Osteoblast (primary cell): ENCODE measurements around the gene PRSS8. TPM values are rescaled to one million over a fixed set of nuclear protein-coding genes. Genes with fewer than 3 reads are reported as not detected.
A peak's percentile ranks its signal among the peaks of the same experiment; 100 is the strongest.

Experiments used
- DNase-seq: peaks from one replicate; pipeline ENCODE4 v3.0.0; 2011; ENCODE audit warnings: low spot score, mixed read lengths; ENCODE audit not compliant: insufficient read length; ENCODE audit errors: missing footprints
- H2AFZ ChIP-seq: 2 replicates; pipeline ENCODE4 v1.6.0; 2011; ENCODE audit warnings: mild to moderate bottlenecking, low read length
- H3K27ac ChIP-seq: 2 replicates; pipeline ENCODE4 v1.5.1; 2011; ENCODE audit warnings: mild to moderate bottlenecking, low read depth, low read length, moderate library complexity
- H3K27me3 ChIP-seq: 2 replicates; pipeline ENCODE4 v1.6.0; 2012; ENCODE audit warnings: mild to moderate bottlenecking, control low read depth, inconsistent platforms, low read length, moderate library complexity; ENCODE audit not compliant: insufficient read depth
- H3K36me3 ChIP-seq: 2 replicates; pipeline ENCODE4 v1.5.1; 2011; ENCODE audit warnings: mild to moderate bottlenecking, low read length, control low read depth, moderate library complexity; ENCODE audit not compliant: insufficient read depth
- H3K4me1 ChIP-seq: 2 replicates; pipeline ENCODE4 v1.5.1; 2011; ENCODE audit warnings: mild to moderate bottlenecking, low read length, control low read depth, moderate library complexity; ENCODE audit not compliant: insufficient read depth
- H3K4me2 ChIP-seq: 2 replicates; pipeline ENCODE4 v1.6.0; 2011; ENCODE audit warnings: mild to moderate bottlenecking, low read length; ENCODE audit not compliant: insufficient read depth
- H3K4me3 ChIP-seq: fragments of 200-600 bp; sonication (generic); 3 replicates; pipeline ENCODE4 v1.5.1; 2012; ENCODE audit warnings: mild to moderate bottlenecking, low read length, inconsistent platforms; ENCODE audit not compliant: insufficient read depth
- H3K79me2 ChIP-seq: 2 replicates; pipeline ENCODE4 v1.6.0; 2012; ENCODE audit warnings: mild to moderate bottlenecking, low read length, control low read depth, inconsistent platforms; ENCODE audit not compliant: insufficient read depth
- H3K9me3 ChIP-seq: 2 replicates; pipeline ENCODE4 v1.5.1; 2011; ENCODE audit warnings: low read depth, low read length, control low read depth
- H4K20me1 ChIP-seq: 2 replicates; pipeline ENCODE4 v1.6.0; 2012; ENCODE audit warnings: mild to moderate bottlenecking, low read length, control low read depth; ENCODE audit not compliant: insufficient read depth
- total RNA-seq: library from RNA; depleted of rRNA; stranded (reverse); fragments of >200 nt; gene quantifications from 2 replicates; pipeline ENCODE4 v1.2.3, GENCODE V29; 2012
- TF ChIP-seq, protein P1 (sequence below): IDR thresholded peaks from 2 replicates; pipeline ENCODE4 v1.5.1; 2011; ENCODE audit warnings: mild to moderate bottlenecking, low read depth, low read length, moderate library complexity; ENCODE audit errors: extremely low read depth

The PRSS8 gene
- total RNA-seq, 1 donor: not detected

DNA sequence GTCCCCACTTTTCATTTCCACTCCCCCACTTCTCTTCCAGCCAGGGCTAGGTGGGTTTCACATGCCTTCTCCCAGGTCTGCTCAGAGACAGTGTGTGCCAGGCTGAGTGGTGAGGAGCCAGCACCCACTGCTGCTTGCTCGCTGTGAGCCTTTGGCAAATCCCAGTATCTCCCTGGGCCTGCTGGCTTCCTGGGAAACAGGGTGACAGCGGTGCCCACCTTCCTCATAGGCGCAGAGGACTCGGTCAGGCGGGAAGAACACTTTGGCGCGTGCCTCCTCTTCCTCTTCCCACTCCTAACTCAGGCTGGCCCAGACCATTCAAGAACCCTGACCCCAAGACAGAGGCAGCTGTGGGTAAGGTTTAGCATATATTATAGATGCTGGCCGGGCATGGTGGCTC lies 46.3 kb downstream of the PRSS8 start:
- Histone ChIP-seq H3K79me2 (peaks cover 53% of the 10 kb centered on the region), H3K27me3 (no peaks in the 10 kb centered on the region), H3K36me3 (peaks cover 26% of the 10 kb centered on the region), H4K20me1 (peaks cover 6% of the 10 kb centered on the region), H3K9me3 (no peaks in the 10 kb centered on the region), H3K4me3 (no peak overlapping the region), H3K4me2 (no peak overlapping the region), H3K27ac (no peak overlapping the region), H2AFZ (no peak overlapping the region), H3K4me1 (peaks cover 24% of the 10 kb centered on the region)
- TF ChIP-seq, protein P1, sequence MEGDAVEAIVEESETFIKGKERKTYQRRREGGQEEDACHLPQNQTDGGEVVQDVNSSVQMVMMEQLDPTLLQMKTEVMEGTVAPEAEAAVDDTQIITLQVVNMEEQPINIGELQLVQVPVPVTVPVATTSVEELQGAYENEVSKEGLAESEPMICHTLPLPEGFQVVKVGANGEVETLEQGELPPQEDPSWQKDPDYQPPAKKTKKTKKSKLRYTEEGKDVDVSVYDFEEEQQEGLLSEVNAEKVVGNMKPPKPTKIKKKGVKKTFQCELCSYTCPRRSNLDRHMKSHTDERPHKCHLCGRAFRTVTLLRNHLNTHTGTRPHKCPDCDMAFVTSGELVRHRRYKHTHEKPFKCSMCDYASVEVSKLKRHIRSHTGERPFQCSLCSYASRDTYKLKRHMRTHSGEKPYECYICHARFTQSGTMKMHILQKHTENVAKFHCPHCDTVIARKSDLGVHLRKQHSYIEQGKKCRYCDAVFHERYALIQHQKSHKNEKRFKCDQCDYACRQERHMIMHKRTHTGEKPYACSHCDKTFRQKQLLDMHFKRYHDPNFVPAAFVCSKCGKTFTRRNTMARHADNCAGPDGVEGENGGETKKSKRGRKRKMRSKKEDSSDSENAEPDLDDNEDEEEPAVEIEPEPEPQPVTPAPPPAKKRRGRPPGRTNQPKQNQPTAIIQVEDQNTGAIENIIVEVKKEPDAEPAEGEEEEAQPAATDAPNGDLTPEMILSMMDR: no peak
- peak; percentile 79 for DNase-seq

DNA sequence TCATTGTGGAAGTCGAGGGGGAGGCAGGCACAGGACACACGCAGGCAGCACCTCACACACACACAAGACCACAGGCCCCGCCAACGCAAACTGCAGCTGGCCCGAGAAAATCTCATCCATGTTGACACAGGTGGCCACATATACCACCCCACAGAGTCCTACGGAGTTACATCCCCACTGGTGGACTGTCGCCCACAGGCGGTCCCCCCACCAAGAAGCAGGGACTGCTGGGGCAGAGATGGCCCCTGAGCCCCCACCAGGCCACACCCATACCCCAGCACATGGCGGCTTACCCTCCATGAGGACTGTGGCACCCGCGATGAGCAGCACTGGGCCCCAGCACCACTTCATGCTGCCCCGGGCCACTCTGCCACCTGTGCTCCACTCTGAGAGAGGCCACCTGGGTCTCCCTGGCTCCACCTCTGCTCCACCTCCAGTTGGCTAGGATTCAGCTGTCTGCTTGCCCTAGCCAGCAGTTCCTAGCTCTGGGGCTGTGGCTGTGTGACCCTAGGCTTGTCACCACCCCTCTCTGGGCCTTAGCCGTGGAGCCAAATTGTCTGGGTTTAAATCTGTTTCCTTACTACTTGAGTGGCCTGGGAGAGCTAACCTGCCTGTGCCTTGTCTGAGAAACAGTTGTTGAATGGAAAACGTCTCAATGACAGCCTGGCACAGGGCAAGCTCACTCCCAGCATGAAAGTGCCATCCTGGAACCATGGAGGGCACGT lies 46.9 kb downstream of the PRSS8 start, which contains the start of gene PRSS53:
PRSS53 (minus strand) TSS at position 485 of the 725 bp plus-strand sequence; CDS start at position 351, 134 bp downstream.
- no peak within 1 kb of the TSS for H3K4me2 ChIP-seq
- no peak within 1 kb of the TSS for H3K27ac ChIP-seq
- peaks cover 30% of the 10 kb centered on the region for H3K36me3 ChIP-seq
- H2AFZ ChIP-seq: no peak within 1 kb of the TSS
- H3K4me3 ChIP-seq: no peak within 1 kb of the TSS
- peak; percentile 44 for DNase-seq
- peaks cover 48% of the 10 kb centered on the region for H3K79me2 ChIP-seq
- peaks cover 24% of the 10 kb centered on the region for H3K4me1 ChIP-seq
- H3K27me3 ChIP-seq: no peaks in the 10 kb centered on the region
- TF ChIP-seq, protein P1: no peak
- H3K9me3 ChIP-seq: no peaks in the 10 kb centered on the region
- peaks cover 6% of the 10 kb centered on the region for H4K20me1 ChIP-seq

DNA sequence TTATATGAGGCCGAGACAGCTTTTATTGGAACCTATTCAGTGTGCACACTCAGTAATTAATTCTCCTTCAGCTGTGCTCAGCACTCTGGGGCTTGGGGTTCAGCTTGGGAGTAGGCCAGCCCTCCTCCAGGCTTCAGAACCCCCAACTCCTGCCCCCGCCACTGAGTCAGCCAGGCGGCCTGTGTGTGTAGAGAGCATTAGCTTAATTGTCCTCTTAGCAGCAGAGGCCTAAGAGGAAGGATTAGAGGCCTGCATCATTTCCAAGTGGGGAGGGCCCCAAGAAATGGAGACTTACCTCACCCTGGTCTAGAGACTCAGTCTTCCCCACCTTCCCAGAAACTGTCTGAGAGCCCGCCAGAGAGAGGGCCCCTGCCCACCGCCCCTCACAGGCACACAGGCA lies 47.6 kb downstream of the PRSS8 start:
- TF ChIP-seq, protein P1: no peak
- Histone ChIP-seq H3K9me3 (no peaks in the 10 kb centered on the region), H3K4me1 (peaks cover 20% of the 10 kb centered on the region), H3K4me2 (no peak overlapping the region), H3K27me3 (no peaks in the 10 kb centered on the region), H3K4me3 (no peak overlapping the region), H3K36me3 (peaks cover 30% of the 10 kb centered on the region), H3K79me2 (peaks cover 50% of the 10 kb centered on the region), H4K20me1 (peaks cover 6% of the 10 kb centered on the region), H2AFZ (no peak overlapping the region), H3K27ac (no peak overlapping the region)
- DNase-seq: peak; percentile 39

DNA sequence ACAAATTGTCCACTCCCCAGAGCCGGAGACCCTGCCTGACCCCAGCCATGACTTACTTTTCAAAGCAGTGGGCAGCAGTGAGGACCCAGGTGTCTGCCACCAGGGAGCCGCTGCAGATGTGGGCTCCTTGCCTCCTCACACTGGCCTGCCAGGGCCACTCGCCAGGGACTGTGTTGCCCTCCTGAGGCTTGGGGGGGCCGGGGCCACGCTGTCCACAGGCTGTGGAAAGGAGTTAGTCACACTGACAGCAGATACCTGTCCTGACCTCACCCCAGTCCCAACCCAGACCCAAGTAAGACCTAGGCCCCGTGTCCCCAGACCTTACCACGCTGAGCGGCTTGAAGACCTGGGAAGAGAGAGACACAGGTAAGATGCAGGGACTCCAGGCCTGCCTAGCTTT lies 48.0 kb downstream of the PRSS8 start:
- Histone ChIP-seq H4K20me1 (peaks cover 1% of the 10 kb centered on the region), H3K79me2 (peaks cover 48% of the 10 kb centered on the region), H3K4me1 (peaks cover 15% of the 10 kb centered on the region), H3K4me2 (no peak overlapping the region), H3K4me3 (no peak overlapping the region), H3K9me3 (no peaks in the 10 kb centered on the region), H3K36me3 (peaks cover 30% of the 10 kb centered on the region), H3K27ac (no peak overlapping the region), H2AFZ (no peak overlapping the region), H3K27me3 (no peaks in the 10 kb centered on the region)
- DNase-seq: peak; percentile 74
- TF ChIP-seq, protein P1: no peak
